Measurements from ENCODE around the gene IL34.
"Not testable (repeated sequence)": the region's sequence is repeated elsewhere in the genome, so short reads cannot be mapped to it uniquely, and the experiment has no call there.

IL34 gene

GRCh38 chr16:70646260-70647241 is at the start of gene IL34:
TSS of gene IL34 (plus strand) at chr16:70646559. CDS start at chr16:70646948, 389 bp downstream.
- no peak for DNase-seq

- DNase-seq = no peak
Observed at GRCh38 chr16:70597135-70597835, 49.1 kb upstream of the IL34 start.

GRCh38 chr16:70598937-70599503 is 47.3 kb upstream of the IL34 start:
- no peak for DNase-seq

- DNase-seq = no peak
Observed at GRCh38 chr16:70600730-70601129, 45.6 kb upstream of the IL34 start.

GRCh38 chr16:70601576-70602575 is 44.5 kb upstream of the IL34 start:
- no peak for DNase-seq

- DNase-seq = no peak
Observed at GRCh38 chr16:70602831-70603230, 43.5 kb upstream of the IL34 start.

DNA sequence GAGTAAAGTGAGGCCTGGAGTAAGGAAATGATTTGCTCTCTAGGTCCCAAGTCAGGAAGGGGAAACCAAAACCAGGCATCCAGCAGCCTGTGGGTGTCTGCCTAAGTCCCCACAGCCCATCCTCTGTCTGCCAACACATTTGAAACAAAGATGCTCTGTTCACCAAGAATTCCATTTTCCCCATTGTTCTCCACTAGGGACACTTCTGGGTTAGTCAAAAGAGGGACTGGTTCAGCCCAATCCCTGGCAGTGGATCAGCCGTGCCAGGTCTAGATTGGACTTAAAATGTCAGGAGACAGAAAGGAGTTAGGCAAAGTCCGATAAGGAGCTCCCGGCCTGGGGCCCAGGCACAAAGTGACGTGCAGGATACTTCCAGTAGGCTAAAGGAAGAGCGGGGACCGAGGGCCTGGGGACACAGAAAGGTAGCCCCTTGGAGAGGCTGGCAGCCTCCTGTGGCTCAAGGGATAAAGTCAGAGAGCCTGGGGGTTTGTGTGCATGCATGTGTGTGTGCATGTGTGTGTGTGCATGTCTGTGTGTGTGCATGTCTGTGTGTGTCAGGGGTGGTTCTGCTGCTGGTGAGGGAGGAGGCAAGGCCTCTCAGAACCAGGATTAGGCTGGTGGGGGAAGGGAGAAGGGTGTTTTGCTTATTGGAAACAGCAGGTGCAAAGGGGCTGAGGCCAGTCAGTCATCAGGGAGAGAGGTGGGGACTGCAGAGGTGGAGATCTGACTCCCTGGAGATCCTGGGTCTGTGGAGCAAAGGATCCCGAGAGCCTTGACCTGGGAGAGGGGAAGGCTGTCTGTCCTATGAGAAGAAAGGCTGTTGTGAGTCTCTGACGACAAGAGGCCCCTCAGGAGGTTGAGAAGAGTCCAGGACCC is 41.7 kb upstream of the IL34 start:
- no peak for DNase-seq

DNA sequence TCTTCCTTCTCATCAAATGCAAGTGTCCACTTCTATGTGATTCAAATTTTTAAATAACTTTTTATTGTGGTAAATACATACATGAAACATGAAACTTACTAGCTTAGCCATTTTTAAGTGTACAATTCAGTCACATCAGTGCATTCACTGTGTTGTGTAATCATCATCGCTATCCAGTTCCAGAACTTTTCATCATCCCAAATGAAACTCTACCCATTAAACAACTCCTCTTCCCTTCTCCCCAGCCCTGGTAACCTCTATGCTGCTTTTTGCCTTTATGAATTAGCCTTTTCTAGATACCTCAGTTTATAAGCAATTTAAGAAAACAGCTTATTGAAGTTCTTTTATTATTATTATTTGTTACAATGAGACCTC is 41.1 kb upstream of the IL34 start:
- DNase-seq = no peak

GRCh38 chr16:70608521-70608920 is 37.8 kb upstream of the IL34 start:
- DNase-seq = no peak

DNA sequence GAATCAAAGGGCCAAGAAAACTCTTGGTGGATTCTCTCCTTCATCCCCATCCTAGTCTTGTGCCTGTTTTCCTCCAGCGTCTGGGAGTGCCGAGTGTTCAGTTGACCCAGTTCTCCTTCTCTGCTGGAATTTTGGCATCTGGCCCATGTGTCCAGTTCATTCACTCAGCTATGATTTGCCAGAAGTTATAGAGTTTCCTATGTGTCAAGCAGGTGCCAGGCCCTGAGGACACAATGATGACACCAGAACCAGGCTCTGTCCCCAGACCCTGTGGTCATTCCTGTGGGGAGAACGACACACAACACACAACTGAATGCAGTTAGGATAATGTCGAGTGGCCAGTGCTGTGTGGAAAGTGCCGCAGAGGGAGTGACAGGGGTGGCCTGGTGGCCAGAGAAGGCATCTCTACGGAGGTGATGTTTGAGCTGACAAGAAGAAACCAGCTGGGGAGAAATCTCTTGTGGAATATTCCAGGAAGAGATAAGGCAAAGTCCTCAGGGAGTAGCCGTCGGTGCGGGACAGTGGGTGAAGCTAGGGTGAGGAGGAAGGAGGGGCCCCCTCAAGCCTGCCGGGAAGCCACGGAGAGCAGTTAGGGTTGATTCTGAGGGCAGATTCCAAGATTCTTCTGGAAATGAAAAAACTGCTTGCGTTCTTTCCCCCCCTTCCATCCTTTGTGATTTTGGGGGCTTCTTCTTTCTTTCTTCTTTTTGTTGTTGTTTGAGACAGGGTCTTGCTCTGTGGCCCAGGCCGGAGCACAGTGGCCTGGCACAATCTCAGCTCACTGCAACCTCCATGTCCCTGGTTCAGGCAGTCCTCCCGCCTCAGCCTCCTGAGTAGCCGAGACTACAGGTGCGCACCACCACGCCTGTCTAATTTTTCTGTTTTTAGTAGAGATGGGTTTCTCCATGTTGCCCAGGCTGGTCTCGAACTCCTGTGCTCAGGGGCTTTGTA is 35.8 kb upstream of the IL34 start:
- no peak for DNase-seq

- DNase-seq = no peak
Observed at GRCh38 chr16:70611224-70611598, 35.1 kb upstream of the IL34 start.

- DNase-seq = no peak
Observed at GRCh38 chr16:70611785-70612303, 34.5 kb upstream of the IL34 start.

- no peak for DNase-seq
Observed at GRCh38 chr16:70612931-70613330, 33.4 kb upstream of the IL34 start.

DNA sequence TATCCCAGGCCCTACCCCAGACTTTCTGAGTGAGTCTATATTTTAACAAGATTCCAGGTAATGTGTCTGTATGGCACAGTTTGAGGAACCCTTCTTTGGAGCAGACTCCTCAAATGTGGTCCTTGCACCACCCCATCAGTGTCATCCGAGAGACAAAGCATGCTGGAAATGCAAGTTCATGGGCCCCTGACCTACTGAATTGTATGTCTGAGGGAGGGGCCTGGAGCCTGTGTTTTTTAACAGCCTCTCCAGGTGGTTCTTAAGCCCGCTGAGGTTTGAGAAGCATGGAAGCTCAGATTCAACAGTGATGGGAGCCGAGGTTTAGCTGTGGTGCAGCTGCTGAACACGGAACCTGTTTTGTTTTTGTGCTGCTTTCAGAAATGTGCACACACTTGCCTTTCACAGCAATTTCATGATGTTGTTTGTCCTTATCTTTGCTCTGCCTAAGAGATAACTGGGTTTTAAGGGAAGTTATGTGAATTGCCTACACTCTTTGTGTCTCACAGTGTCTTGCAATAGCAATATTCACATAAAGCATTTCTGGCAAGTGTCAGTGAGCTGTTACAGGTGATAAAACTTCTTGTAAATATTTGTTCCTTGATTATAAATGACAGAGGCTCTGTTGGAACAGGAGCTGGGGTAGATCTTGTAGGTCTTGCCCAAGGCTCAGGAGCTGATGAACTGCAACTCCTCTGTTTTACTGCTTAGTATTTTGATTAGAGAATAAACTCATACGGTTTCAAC is 32.0 kb upstream of the IL34 start:
- no peak for DNase-seq

- DNase-seq = no peak
Observed at GRCh38 chr16:70615945-70616344, 30.4 kb upstream of the IL34 start.

- DNase-seq = not testable (repeated sequence)
Observed at GRCh38 chr16:70621864-70622263, 24.5 kb upstream of the IL34 start.

DNA sequence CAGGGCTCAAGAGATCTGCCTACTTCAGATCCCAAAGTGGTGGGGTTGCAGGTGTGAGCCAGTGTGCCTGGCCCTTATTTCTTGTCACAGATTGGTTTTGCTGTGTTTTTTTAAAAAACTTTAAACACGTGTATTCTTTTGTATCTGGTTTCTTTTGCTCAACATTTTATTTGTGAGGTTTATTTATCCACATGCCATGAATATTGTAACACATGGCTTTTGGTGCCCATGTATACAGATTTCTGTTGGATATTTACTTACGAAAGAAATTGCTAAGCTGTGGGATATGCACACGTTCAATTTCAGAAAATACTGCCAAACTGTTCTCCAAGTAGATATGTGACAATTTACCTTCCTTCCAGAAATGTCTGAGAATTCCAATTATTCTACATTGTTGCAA is 18.7 kb upstream of the IL34 start:
- no peak for DNase-seq

- DNase-seq = no peak
Observed at GRCh38 chr16:70630960-70631745, 15.2 kb upstream of the IL34 start.

Measured in activated CD4-positive, alpha-beta T cell treated with anti-CD3 and anti-CD28 coated beads, Interleukin-2, amount 50 U/mL, for 48 hours (primary cell).